ENCODE results near the gene PIM2. TPM values are rescaled to one million over a fixed set of nuclear protein-coding genes. Genes with fewer than 3 reads are reported as not detected.

PIM2 gene
- total RNA-seq, 2 donors from 2014 or later = 4.0 to 5.5 TPM

DNA sequence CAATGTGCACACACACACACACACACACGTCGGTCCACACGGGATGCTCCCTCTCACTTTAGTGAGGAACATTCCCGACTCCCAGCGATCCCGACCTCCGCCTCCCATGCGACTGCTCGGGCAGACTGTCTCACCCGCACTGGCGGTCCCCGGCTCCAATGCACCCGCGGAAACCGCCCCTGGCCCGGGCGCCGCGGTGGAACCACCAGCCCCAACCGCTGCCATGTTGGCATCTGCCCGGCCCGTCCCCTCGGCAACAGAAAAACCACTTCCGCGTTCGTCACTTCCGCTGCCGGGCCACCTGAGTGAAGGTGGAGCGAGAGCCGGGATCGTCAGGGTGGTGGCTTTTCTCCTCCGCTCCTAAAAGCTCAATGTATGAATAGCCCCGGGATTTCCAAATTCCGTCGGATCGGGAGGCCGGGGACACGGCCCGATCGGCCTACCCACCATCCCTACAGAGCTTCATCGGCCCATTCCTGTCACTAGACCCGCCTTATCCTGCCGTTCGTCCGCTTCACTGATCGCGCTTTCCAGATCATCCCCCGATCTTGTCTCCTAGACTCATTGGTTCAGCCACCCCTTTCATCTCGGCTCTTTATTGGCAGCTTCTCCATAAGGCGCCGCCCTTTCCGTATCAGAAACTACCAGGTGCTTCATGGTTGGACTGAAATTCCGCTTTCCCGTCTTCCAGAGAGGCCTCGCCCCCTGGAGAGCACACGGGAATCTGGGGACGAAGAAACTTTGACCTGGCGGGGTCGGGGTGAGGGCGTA is 7.2 kb downstream of the PIM2 start, which contains the start of gene SLC35A2:
Gene SLC35A2, minus strand, starts transcription at position 235 of the 771 bp plus-strand sequence. Its CDS starts 10 bp downstream, at position 225.
- ATAC-seq (peak; percentile 89 to 92), DNase-seq (peak; percentile 86)
- intact Hi-C loops (cut with DNase I) = no loop called here

- intact Hi-C loops (cut with DNase I) = no loop called here
- peak; percentile 6 to 9 for ATAC-seq
- DNase-seq = no peak
Observed at GRCh38 chrX:48910926-48911411, 7.9 kb downstream of the PIM2 start.

GRCh38 chrX:48909703-48910294 is 9.0 kb downstream of the PIM2 start:
- DNase-seq (no peak), ATAC-seq (no peak)
- intact Hi-C loops (cut with DNase I) = no loop called here

GRCh38 chrX:48908600-48908999 is 10.2 kb downstream of the PIM2 start:
- intact Hi-C loops (cut with DNase I) = no loop called here
- DNase-seq (no peak), ATAC-seq (no peak)

- ATAC-seq (no peak), DNase-seq (no peak)
- intact Hi-C loops (cut with DNase I) = no loop called here
Observed at GRCh38 chrX:48905090-48905790, 13.6 kb downstream of the PIM2 start.

GRCh38 chrX:48904626-48905025 is 14.2 kb downstream of the PIM2 start:
- ATAC-seq (no peak), DNase-seq (no peak)
- intact Hi-C loops (cut with DNase I) = no loop called here

GRCh38 chrX:48904180-48904579 is 14.6 kb downstream of the PIM2 start:
- no peak for ATAC-seq
- DNase-seq = no peak
- intact Hi-C loops (cut with DNase I) = no loop called here

DNA sequence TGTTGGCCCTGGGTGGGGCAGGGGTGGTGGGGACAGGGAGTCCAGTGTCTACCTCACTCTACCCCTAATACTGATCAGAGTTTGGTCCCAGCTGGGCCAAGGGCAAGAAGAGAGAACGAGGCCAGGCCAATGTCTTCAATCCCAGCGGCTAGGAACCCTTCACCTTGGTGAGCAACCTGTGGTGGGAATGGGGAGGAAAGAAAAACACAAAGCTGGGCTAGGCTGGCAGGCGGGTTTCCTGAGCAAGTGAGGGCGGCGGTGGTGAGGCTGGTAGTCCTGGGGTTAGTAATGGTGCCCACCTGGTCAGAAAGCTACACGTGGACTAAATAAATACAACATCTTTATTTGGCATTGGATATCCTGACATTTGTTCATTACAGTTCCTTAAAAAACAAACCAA is 15.5 kb downstream of the PIM2 start:
- ATAC-seq (no peak), DNase-seq (no peak)
- intact Hi-C loops (cut with DNase I) = no loop called here

DNA sequence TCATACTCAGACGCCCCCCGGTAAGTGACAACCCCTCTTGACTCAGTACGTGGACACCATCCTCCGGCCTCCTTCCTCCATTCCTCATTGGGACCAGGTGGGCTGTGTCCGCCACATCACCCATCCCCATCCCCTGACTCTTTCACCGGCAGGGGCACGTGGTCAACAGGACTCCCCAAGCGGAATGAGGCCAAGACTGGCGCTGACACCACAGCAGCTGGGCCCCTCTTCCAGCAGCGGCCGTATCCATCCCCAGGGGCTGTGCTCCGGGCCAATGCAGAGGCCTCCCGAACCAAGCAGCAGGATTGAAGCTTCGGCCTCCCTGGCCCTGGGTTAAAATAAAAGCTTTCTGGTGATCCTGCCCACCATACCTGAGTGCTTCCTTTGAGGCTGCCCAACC is 16.0 kb downstream of the PIM2 start:
- DNase-seq (no peak), ATAC-seq (no peak)
- intact Hi-C loops (cut with DNase I) = no loop called here

DNA sequence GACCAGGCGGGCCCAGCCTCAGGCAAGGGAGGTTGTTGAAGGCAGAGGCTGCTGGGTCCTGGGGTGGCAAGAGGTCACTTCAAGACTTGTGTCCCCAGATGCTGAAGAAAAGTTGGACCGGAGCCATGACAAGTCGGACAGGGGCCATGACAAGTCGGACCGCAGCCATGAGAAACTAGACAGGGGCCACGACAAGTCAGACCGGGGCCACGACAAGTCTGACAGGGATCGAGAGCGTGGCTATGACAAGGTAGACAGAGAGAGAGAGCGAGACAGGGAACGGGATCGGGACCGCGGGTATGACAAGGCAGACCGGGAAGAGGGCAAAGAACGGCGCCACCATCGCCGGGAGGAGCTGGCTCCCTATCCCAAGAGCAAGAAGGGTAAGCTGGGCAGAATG is 16.7 kb downstream of the PIM2 start:
- no peak for ATAC-seq
- intact Hi-C loops (cut with DNase I) = no loop called here
- no peak for DNase-seq

DNA sequence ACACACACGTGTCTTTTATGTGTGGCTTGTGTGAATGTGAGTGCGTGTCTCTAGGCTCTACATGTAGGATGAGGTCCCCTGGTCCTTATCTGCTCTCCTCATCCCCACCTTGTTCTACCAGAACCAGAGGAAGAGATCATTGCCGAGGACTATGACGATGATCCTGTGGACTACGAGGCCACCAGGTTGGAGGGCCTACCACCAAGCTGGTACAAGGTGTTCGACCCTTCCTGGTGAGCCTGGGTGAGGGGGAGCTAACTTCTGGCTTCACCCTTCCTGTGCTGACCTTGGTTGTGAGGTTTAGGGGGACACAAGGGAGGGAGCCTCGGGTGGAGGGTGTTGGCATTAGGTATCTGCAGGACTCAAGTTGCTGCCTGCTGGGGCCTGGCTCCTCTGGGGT is 17.8 kb downstream of the PIM2 start:
- no peak for ATAC-seq
- intact Hi-C loops (cut with DNase I) = no loop called here
- DNase-seq = no peak

DNA sequence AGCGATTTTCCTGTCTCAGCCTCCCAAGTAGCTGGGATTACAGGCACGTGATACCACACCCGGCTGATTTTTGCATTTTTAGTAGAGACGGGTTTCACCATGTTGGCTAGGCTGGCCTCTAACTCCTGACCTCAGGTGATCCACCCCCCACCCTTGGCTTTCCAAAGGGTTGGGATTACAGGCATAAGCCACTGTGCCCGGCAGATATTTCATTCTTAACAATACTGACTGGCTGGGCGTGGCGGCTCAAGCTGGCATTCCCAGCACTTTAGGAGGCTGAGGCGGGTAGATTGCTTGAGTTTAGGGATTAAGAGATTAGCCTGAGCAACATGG is 19.8 kb downstream of the PIM2 start:
- intact Hi-C loops (cut with DNase I) = loop anchor here in 1 of 2 donors (5.0 kb wide), 1 partner anchor 143 kb away; the partner anchor contains the start of gene TFE3
- ATAC-seq = no peak
- DNase-seq = no peak

GRCh38 chrX:48897625-48898306 is 21.1 kb downstream of the PIM2 start, which contains the start of the genes PQBP1 and TIMM17B:
Gene PQBP1, plus strand, starts transcription at chrX:48897930. Its CDS starts 580 bp downstream, at chrX:48898510.
Gene TIMM17B, minus strand, starts transcription at chrX:48897768. Its CDS starts 19 bp downstream, at chrX:48897749.
- DNase-seq (peak; percentile 91), ATAC-seq (peak; percentile 97)
- intact Hi-C loops (cut with DNase I) = loop anchor here in 1 of 2 donors (5.0 kb wide), 1 partner anchor 145 kb away; the partner anchor contains the start of gene TFE3

DNA sequence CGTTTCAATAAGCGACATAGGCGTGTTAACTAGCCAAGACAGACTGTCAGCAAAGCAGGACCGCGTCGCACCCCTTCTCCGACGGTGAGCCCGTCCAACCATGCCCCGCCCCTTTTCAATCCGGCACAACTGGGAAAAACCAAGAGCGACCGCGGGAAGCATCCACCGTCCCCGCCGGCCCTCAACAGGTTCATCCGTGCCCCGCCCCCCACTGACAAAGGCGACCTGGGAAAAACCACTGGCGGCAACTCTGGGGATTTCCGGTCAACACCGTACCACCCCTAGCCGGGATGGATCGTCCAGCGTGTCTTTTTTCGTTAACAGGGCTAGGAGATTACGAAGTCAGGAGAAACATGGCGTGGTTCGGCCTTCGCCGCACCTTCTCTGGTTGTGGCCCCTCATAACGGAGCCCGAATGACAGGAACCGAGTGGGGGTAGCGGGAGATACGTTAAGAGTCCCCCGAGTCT is 21.6 kb downstream of the PIM2 start:
- intact Hi-C loops (cut with DNase I) = loop anchor here in 1 of 2 donors (5.0 kb wide), 1 partner anchor 145 kb away; the partner anchor contains the start of gene TFE3

GRCh38 chrX:48896611-48897011 is 22.2 kb downstream of the PIM2 start:
- ATAC-seq (no peak), DNase-seq (no peak)
- intact Hi-C loops (cut with DNase I) = loop anchor here in 1 of 2 donors (5.0 kb wide), 1 partner anchor 146 kb away; the partner anchor contains the start of gene TFE3

More for the DNA sequence above, 21.6 kb downstream of the PIM2 start:
- DNase-seq (peak; percentile 83), ATAC-seq (peak; percentile 76 to 81)

DNA sequence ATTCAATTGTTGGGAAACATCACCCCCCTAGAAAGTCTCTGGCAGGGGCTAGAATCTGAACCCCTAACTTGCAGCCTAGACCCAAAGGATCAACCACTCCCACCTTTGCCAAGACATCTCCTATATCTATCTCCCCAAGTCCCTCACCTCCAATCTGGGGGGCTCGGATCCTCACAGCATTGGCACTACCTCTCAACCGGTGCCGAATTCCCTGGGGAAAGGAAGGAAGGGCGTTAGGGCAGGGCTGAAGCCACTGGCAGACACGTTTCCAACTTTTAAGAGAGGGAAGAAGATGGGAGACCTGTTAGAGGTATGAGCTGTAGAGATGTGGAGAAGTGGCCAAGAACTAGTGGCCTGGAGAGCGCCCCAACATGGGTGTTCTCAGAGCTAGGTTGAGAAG is 23.9 kb downstream of the PIM2 start:
- no peak for DNase-seq
- intact Hi-C loops (cut with DNase I) = loop anchor here in 1 of 2 donors (5.0 kb wide), 2 partner anchors 93 to 147 kb away; partner anchors contain the start of genes HDAC6 and TFE3
- ATAC-seq = no peak

- DNase-seq (no peak), ATAC-seq (no peak)
- intact Hi-C loops (cut with DNase I) = loop anchor here in 1 of 2 donors (5.0 kb wide), 1 partner anchor 91 kb away; the partner anchor contains the start of gene HDAC6
Observed at GRCh38 chrX:48893556-48894348, 25.1 kb downstream of the PIM2 start.

GRCh38 chrX:48892896-48893295 is 25.9 kb downstream of the PIM2 start:
- no peak for ATAC-seq
- no peak for DNase-seq
- intact Hi-C loops (cut with DNase I) = loop anchor here in 1 of 2 donors (5.0 kb wide), 1 partner anchor 91 kb away; the partner anchor contains the start of gene HDAC6
